ENCODE data around the gene OAS3.

- TF ChIP-seq CTCF (IDR thresholded peaks at IDR 0.05 in 8 of 11, conservative IDR thresholded peaks at IDR 0.05 in 3 of 11): no peak
- TF ChIP-seq POLR2A (IDR thresholded peaks at IDR 0.05): no peak
- no peak for TF ChIP-seq POLR2AphosphoS5 (IDR thresholded peaks at IDR 0.05)
Measured at GRCh38 chr12:112964067-112964670, 25.9 kb downstream of the OAS3 start.

Data from spleen (tissue), 7 donors.